GM18502 (cell line): ENCODE measurements around the gene SEPTIN5.
"Not testable (repeated sequence)": the region's sequence is repeated elsewhere in the genome, so short reads cannot be mapped to it uniquely, and the experiment has no call there.

ENCODE experiments used
- ATAC-seq: cut with Tn5 transposase; IDR thresholded peaks from one replicate; pipeline ENCODE4 v1.9.1; 2021; ENCODE audit warnings: mild to moderate bottlenecking; ENCODE audit not compliant: unreplicated experiment, poor library complexity

Gene SEPTIN5

GRCh38 chr22:19714312-19715187 is at the start of gene SEPTIN5:
SEPTIN5 (plus strand) TSS chr22:19714503; CDS start chr22:19714589, 86 bp downstream.
- ATAC-seq, result no peak

- ATAC-seq, result no peak
Observed at GRCh38 chr22:19664951-19665783, 49.1 kb upstream of the SEPTIN5 start.

- ATAC-seq, result no peak
Observed at GRCh38 chr22:19665784-19666672, 48.3 kb upstream of the SEPTIN5 start.

GRCh38 chr22:19666673-19667593 is 47.4 kb upstream of the SEPTIN5 start:
- no peak for ATAC-seq

- ATAC-seq, result no peak
Observed at GRCh38 chr22:19667872-19668740, 46.2 kb upstream of the SEPTIN5 start.

GRCh38 chr22:19668748-19669147 is 45.6 kb upstream of the SEPTIN5 start:
- ATAC-seq, result no peak

- ATAC-seq, result no peak
Observed at GRCh38 chr22:19669570-19669969, 44.7 kb upstream of the SEPTIN5 start.

- no peak for ATAC-seq
Observed at GRCh38 chr22:19671316-19671715, 43.0 kb upstream of the SEPTIN5 start.

- no peak for ATAC-seq
Observed at GRCh38 chr22:19672054-19672776, 42.1 kb upstream of the SEPTIN5 start.

- ATAC-seq, result no peak
Observed at GRCh38 chr22:19673660-19674059, 40.6 kb upstream of the SEPTIN5 start.

GRCh38 chr22:19674129-19674928 is 40.0 kb upstream of the SEPTIN5 start:
- ATAC-seq, result no peak

GRCh38 chr22:19674929-19675253 is 39.4 kb upstream of the SEPTIN5 start:
- no peak for ATAC-seq

GRCh38 chr22:19675428-19675827 is 38.9 kb upstream of the SEPTIN5 start:
- ATAC-seq, result no peak

- ATAC-seq, result not testable (repeated sequence)
Observed at GRCh38 chr22:19676437-19676836, 37.9 kb upstream of the SEPTIN5 start.

GRCh38 chr22:19678949-19679521 is 35.3 kb upstream of the SEPTIN5 start:
- no peak for ATAC-seq

- no peak for ATAC-seq
Observed at GRCh38 chr22:19679522-19680101, 34.7 kb upstream of the SEPTIN5 start.
